Mesothelial cell of epicardium (in vitro differentiated cells): ENCODE results near the gene LRMDA. TPM values are rescaled to one million over a fixed set of nuclear protein-coding genes. Genes with fewer than 3 reads are reported as not detected.

Source experiments
- DNase-seq, 2 experiments: peaks; one replicate each; pipeline ENCODE4 v3.0.0; 2021; ENCODE audit warnings: low spot score in 2 of 2; ENCODE audit not compliant: unreplicated experiment in 2 of 2
- H3K27ac Mint-ChIP-seq: 2 replicates; pipeline ENCODE4 v1.8.0; 2021; ENCODE audit warnings: mixed read lengths
- H3K27me3 Mint-ChIP-seq: 2 replicates; pipeline ENCODE4 v1.8.0; 2021; ENCODE audit warnings: low read depth, mixed read lengths
- H3K36me3 Mint-ChIP-seq: 2 replicates; pipeline ENCODE4 v1.8.0; 2021; ENCODE audit warnings: mixed read lengths
- H3K4me1 Mint-ChIP-seq: 2 replicates; pipeline ENCODE4 v1.8.0; 2021; ENCODE audit warnings: mixed read lengths
- H3K4me3 Mint-ChIP-seq: 2 replicates; pipeline ENCODE4 v1.8.0; 2021; ENCODE audit warnings: mild to moderate bottlenecking, moderate library complexity, mixed read lengths
- H3K9me3 Mint-ChIP-seq: 2 replicates; pipeline ENCODE4 v1.8.0; 2021; ENCODE audit warnings: mixed read lengths
- total RNA-seq: library from RNA; stranded (reverse); gene quantifications from 3 replicates; pipeline ENCODE4 v1.2.1, GENCODE V29; 2021
- TF ChIP-seq, protein P1 (sequence below): fragments of 200-600 bp; sonication (generic); IDR thresholded peaks from one replicate; pipeline ENCODE4 v1.5.0; 2021; ENCODE audit warnings: antibody characterized with exemption; ENCODE audit not compliant: unreplicated experiment

Gene LRMDA
- total RNA-seq, 1 donor from 2014 or later = 2.0 TPM

DNA sequence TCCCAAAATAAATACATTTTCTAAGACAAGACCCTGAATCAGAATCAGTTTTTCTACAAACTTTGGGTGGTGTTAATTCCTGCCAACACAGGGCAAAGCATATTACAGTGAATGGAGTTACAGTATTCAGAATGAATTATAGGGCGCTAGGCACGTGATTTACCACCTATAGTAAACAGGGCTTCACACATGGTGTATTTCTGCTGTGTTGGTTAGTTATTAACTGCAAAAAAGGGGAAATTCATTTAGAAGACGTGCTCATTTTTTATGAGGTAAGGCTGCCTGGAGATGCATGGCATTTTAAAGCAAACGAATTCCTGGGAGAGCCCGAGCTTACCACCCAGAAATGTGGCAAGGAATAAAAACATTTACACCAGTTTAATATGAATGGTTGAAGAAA, 393.8 kb downstream of the LRMDA start:
- Mint-ChIP-seq H3K27me3 (peaks cover 48% of the 10 kb centered on the region), H3K4me3 (no peak overlapping the region), H3K36me3 (no peaks in the 10 kb centered on the region), H3K4me1 (peaks cover 20% of the 10 kb centered on the region), H3K9me3 (peaks cover 15% of the 10 kb centered on the region), H3K27ac (no peak overlapping the region)
- TF ChIP-seq, protein P1, sequence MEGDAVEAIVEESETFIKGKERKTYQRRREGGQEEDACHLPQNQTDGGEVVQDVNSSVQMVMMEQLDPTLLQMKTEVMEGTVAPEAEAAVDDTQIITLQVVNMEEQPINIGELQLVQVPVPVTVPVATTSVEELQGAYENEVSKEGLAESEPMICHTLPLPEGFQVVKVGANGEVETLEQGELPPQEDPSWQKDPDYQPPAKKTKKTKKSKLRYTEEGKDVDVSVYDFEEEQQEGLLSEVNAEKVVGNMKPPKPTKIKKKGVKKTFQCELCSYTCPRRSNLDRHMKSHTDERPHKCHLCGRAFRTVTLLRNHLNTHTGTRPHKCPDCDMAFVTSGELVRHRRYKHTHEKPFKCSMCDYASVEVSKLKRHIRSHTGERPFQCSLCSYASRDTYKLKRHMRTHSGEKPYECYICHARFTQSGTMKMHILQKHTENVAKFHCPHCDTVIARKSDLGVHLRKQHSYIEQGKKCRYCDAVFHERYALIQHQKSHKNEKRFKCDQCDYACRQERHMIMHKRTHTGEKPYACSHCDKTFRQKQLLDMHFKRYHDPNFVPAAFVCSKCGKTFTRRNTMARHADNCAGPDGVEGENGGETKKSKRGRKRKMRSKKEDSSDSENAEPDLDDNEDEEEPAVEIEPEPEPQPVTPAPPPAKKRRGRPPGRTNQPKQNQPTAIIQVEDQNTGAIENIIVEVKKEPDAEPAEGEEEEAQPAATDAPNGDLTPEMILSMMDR = no peak
- DNase-seq = no peak

DNA sequence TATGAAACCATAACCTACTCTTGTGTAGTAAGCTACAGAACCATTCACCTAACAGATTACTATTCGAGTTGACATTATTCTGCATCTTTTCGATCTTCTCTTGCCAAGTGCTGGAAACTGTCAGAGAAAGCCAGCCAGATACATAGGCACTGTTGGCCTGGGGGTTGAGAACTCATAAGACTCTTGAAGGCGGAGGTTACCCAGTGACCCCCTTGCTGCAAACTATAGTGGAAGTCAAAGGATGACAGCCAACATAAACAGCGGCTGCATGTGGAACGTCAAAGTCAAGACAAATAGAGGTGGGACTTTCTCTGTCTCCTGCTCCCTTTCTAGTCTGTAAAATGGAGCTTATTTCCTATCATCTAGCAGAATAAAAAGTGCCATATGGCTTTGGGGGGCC, 394.2 kb downstream of the LRMDA start:
- Mint-ChIP-seq H3K36me3 (no peaks in the 10 kb centered on the region), H3K27me3 (peaks cover 44% of the 10 kb centered on the region), H3K27ac (no peak overlapping the region), H3K4me1 (peaks cover 20% of the 10 kb centered on the region), H3K9me3 (peaks cover 12% of the 10 kb centered on the region), H3K4me3 (no peak overlapping the region)
- DNase-seq = no peak
- TF ChIP-seq, protein P1 = no peak

DNA sequence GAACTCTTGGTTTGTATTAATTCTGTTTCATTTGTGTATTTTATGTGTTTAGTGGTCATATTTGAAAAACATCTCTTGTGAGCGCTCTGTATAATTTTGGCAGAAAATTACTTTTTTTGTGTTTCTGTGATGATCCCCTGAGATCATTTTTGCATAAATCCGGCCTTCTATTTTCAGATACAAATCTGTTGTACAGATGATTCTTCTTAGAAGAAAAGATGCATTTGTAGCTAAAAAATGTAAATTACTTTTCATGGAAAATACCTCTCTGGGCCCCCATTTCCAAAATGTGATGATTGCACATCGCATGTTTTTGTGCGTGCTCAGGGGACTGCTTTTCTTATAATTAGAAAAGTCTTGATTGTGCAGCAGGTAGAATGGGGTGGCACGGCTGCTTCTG, 395.4 kb downstream of the LRMDA start:
- H3K27ac Mint-ChIP-seq = no peak overlapping the region
- TF ChIP-seq, protein P1 = no peak
- no peak for DNase-seq
- H3K4me3 Mint-ChIP-seq = no peak overlapping the region
- peaks cover 9% of the 10 kb centered on the region for H3K9me3 Mint-ChIP-seq
- no peaks in the 10 kb centered on the region for H3K36me3 Mint-ChIP-seq
- peaks cover 41% of the 10 kb centered on the region for H3K27me3 Mint-ChIP-seq
- peaks cover 20% of the 10 kb centered on the region for H3K4me1 Mint-ChIP-seq

DNA sequence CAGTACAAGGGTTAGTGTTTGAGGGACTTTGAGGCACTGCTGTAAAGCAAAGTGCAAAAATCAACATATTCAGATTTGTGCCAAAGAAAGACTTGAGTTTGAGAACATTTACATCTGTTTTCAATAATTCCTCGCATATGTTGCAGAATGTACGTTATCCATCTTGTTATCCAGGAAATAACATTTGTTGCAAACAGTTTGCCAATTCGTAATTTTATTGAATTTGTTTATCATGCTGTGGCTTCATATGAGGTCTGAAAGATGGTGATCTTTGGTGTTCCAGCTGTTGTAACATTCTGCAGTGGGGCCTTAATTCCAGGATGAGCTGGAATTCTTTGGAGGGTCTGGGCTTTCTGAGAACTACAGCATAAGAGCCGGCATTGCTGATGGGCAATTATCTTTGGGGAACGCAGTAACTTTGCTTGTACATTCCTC, 396.2 kb downstream of the LRMDA start:
- no peaks in the 10 kb centered on the region for H3K36me3 Mint-ChIP-seq
- peaks cover 48% of the 10 kb centered on the region for H3K27me3 Mint-ChIP-seq
- H3K4me3 Mint-ChIP-seq = no peak overlapping the region
- no peak for DNase-seq
- H3K9me3 Mint-ChIP-seq = peaks cover 13% of the 10 kb centered on the region
- no peak overlapping the region for H3K27ac Mint-ChIP-seq
- TF ChIP-seq, protein P1 = no peak
- peaks cover 20% of the 10 kb centered on the region for H3K4me1 Mint-ChIP-seq

DNA sequence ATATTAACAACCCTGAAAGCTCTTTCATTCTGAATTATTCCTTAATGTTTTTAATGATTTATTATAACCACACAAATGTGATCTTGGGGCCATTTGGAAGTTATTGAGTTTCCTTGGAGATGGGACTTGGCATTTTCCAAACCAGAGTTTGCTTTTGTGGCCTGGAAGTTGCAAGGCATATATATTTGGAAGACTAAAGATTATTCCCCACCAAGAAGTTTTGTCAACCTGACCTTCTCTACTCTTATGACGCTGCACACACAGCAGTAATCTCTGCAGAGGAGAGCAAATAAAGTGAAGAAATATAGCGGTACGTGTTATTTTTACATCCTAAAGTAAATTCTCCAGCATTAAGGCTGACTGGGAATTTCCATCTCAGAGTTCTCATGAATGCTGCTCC, 397.0 kb downstream of the LRMDA start:
- Mint-ChIP-seq H3K27ac (no peak overlapping the region), H3K9me3 (peaks cover 10% of the 10 kb centered on the region), H3K27me3 (peaks cover 52% of the 10 kb centered on the region), H3K4me3 (no peak overlapping the region), H3K4me1 (peaks cover 20% of the 10 kb centered on the region), H3K36me3 (no peaks in the 10 kb centered on the region)
- TF ChIP-seq, protein P1 = no peak
- no peak for DNase-seq

DNA sequence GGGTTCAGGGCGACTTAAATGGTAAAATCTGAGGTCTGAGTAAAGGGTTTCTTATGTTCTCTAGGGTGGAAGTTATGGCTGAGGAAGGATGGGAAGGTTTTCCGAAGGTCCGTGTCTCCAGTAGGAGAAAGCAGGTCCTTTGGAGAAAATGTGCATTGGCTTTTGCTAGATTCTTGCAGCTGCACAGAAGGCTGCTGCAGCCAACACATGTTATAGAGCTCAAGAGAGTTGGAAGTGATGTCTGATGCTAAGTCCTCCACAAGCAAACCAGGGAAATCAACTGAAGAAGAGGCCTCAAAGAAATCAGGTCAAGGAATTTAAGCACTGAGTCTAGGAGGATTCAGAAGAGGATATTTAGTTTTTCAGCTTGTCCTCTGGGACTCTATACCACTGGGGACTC, 404.6 kb downstream of the LRMDA start:
- H3K27ac Mint-ChIP-seq = no peak overlapping the region
- TF ChIP-seq, protein P1 = no peak
- H3K4me1 Mint-ChIP-seq = no peaks in the 10 kb centered on the region
- H3K27me3 Mint-ChIP-seq = peaks cover 79% of the 10 kb centered on the region
- H3K9me3 Mint-ChIP-seq = peaks cover 12% of the 10 kb centered on the region
- no peak overlapping the region for H3K4me3 Mint-ChIP-seq
- DNase-seq = no peak
- no peaks in the 10 kb centered on the region for H3K36me3 Mint-ChIP-seq
